GM19193 (cell line): Measurements from ENCODE around the gene SRP68.

Experiments used
- POLR2A ChIP-seq: IDR thresholded peaks from 4 replicates; pipeline ENCODE4 v1.6.1; 2011; ENCODE audit not compliant: insufficient read depth, insufficient read length; ENCODE audit errors: extremely low read depth

The SRP68 gene

GRCh38 chr17:76008208-76008607 is 64.1 kb downstream of the SRP68 start:
- TF ChIP-seq POLR2A, result no peak

GRCh38 chr17:76007850-76008165 is 64.5 kb downstream of the SRP68 start:
- TF ChIP-seq POLR2A, result no peak

DNA sequence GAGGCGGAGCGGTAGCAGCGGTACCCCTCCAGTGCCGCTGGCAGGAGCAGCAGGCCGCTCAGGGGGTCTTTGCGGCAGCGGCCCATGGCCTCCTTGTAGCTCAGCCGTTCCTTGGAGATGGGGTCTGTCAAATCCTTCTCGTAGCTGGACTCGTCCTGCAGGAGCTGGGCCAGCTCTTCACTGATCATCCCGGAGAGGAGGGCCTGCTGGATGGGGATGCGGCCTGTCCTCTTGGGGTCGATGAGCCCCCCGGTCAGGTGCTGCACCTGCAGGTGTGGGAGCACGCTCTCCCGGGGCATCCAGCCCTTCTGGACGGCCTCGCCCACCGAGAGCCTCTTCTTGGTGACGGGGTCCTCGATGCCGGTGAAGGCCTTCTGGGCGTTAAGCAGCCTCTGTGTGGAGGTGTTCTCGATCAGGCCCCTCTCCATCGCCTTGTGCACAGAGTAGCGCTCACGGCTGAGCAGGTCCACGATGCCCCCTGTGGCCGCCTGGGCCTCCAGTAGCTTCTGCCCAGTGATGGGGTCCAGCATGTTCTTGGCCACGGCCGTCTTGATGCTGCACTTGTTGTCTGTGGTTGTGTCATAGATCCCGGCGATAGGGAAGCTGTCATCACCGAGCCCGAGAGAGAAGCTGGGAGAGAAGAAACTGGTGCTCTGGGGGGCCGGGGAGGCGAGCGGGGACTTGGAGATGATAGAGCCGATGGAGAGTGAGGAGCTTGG is 65.0 kb downstream of the SRP68 start:
- TF ChIP-seq POLR2A, result no peak

GRCh38 chr17:76005263-76006149 is 66.8 kb downstream of the SRP68 start:
- TF ChIP-seq POLR2A, result no peak

GRCh38 chr17:76004750-76005262 is 67.5 kb downstream of the SRP68 start:
- no peak for TF ChIP-seq POLR2A

GRCh38 chr17:76003915-76004314 is 68.4 kb downstream of the SRP68 start:
- no peak for TF ChIP-seq POLR2A

DNA sequence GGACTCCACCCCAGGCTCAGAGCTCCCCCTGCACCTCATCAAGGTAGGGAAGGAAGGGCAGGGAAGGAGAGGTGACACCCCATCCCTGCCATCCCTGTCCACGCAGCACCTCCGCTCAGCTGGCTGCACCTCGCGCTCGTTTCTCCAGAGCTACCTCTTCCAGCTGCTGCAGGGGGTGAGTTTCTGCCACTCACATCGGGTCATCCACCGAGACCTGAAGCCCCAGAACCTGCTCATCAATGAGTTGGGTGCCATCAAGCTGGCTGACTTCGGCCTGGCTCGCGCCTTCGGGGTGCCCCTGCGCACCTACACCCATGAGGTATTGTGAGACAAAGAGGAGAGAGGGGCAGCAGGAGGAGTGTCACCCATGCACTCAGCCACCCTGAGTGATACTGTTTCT is 70.2 kb downstream of the SRP68 start:
- no peak for TF ChIP-seq POLR2A

DNA sequence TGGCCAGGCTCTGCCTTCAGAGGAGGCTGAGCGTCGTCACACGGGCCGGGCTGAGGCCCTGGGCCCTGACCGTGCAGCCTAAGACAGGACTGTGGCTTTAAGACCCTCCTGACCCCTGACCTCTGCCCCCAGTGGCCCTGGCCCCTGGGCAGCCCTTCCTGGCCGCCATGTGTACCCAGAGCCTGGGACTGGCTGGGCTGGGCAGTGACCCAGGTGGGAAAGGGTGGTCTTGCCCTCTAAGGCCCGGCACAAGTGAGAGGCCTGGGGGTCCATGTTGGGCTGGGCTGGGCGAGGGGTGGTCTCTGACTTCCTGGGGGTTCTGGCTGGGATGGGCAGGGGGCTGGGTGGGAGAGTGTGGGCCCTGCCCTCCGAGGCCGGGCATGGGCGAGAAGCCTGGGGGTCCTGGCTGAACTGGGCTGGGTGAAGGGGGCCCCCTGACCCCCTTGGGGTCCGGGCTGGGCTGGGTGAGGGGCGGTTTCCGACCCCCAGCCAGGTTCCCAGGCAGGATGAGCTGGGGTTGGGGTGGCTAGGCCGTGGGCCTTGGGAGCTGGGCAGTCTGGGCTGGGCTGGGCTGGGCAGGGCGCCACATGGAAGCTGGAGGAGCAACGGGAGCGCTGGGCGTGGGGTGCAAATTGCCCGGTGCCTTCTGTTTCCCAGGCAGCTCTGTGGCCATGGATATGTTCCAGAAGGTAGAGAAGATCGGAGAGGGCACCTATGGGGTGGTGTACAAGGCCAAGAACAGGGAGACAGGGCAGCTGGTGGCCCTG is 71.4 kb downstream of the SRP68 start, which contains the start of gene CDK3:
Gene CDK3 (plus strand): TSS at position 101 of the 767 bp plus-strand sequence. CDS start 571 bp downstream, at position 672.
- no peak for TF ChIP-seq POLR2A

DNA sequence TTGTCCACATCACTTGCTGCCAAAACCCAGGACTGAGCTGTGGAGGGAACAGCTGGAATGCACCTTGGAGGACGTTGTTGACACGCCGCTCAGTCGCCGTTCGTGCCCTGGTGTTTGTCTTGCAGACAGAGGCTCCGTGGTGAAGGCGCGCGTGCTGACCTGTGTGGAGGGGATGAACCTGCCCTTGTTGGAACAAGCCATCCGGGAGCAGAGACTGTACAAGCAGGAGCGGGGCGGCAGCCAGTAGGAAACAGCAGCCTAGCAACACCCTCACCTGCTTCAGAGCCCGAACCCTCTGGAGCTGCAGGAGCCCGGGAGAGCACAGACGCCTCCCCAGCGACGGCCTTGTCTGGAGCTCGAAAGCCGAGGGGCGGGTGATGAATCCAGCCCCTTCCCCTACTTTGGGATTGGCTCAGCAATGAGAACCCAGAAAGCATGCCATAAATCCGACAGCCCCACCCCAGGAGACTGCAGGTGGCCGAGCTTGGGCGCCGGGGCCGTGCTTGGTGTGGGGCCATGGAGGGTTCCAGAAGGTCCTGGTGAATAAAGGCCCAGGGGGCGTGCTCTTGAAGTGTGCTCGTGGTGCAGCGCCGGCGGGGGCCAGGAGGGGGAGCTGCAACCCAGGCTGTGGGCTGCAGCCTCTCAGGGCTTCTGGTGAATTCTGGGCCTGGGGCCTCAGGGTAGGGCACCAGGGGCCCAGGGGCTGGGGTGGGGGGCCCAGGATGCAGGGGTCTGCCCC is 72.1 kb downstream of the SRP68 start:
- TF ChIP-seq POLR2A, result no peak

- TF ChIP-seq POLR2A, result no peak
These were observed 74.0 kb downstream of the SRP68 start for GRCh38 chr17:75998327-75998795.

DNA sequence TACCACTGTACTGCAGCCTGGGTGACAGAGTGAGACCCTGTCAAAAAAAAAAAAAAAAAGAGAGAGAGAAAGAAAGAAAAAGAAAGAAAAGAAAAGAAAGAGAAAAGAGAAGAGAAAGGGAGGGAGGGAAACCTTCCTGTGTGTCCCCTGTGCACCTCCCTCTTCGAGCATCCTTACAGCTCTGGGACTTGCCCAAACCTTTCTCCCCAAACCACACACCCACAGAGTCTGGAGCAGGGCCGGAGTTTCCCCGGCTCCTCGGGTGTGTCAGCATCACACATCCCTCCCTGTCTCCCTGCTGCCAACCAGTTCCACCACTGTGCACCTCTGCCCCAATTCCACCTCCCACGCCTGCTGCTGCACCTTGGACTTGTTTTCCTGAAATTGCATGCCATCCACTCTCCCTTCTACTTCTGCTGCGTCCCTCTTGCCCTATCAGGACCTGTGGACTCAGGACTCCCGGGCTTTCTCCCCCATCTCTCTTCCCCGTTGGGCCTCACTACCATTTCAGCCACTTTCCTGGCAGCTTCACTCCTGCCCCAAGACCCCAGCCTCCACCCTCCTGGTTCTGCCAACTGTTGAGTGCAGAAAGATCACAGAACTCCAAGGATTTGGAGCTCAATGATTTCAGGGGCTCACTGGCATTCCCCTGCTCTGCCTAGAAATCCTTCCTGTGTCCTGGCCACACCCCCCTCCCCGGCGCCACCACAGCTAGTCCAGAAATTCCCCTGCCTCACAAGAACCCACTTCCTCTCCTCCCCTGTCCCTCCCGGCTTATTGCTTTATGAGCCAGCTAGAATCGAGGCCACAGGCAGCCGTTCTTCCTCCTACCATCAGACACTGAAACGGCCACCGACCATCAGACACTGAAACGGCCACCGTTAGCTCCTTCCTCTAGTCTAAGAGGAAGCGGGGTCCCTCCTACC is 75.4 kb downstream of the SRP68 start:
- TF ChIP-seq POLR2A, result no peak

DNA sequence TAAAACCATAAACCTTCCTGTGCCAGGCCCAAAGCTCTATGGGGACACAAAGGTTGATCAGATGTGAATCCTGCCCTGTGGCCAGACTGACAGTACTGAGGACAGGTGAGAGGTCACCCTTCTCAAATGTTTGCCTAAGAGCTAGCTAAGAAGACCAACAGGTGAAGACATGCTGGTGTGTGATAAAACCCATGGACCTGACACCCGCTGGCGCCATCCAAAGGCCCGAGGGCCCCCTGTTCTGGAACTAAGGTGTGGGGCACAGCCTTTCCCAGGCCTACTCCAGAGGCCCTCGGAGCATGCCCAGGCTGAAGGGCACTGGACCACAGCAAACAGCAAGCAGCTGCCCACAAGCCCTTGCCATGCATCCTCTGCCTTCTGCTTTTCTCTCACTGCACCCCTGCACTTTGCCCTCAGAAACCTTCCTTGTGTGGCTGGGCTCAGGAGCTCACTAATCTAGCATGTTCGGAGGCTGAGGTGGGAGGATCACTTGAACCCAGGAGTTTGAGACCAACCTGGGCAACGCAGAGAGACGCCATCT is 76.9 kb downstream of the SRP68 start:
- no peak for TF ChIP-seq POLR2A

GRCh38 chr17:75994802-75995370 is 77.4 kb downstream of the SRP68 start:
- no peak for TF ChIP-seq POLR2A
